ENCODE measurements around the gene S100A4.

S100A4 gene

DNA sequence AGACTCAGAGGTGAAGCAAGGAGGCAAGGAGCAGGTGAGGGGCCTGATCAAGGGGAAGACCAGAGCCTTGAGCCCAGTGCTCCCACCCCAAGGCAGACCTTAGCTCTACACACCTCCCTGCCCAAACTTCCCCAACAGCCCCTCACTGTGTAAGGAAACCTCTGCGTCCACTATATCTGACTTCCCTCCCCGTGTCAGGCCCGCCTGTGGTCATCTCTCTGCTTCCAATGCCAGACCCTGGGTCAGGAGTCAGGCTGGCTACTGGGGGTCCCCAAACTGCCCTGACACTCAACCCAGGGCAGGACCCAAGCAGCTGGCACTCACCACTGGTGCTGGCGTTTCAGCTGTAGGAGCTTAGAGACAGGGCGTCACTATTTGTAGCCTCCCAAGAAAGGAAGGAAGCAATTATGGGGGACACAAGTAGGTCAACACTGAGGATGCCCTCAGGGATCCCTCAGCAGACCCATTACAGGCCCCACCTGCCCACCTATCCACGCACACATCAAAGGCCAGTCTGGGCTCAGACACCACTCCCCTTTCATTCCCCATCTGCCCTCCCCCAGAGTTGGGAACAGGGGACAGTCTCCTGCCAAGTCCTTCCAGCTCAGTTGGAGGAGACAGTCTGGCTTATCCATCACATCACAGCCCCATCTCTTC, 4.3 kb upstream of the S100A4 start:
- no peak for FAIRE-seq

DNA sequence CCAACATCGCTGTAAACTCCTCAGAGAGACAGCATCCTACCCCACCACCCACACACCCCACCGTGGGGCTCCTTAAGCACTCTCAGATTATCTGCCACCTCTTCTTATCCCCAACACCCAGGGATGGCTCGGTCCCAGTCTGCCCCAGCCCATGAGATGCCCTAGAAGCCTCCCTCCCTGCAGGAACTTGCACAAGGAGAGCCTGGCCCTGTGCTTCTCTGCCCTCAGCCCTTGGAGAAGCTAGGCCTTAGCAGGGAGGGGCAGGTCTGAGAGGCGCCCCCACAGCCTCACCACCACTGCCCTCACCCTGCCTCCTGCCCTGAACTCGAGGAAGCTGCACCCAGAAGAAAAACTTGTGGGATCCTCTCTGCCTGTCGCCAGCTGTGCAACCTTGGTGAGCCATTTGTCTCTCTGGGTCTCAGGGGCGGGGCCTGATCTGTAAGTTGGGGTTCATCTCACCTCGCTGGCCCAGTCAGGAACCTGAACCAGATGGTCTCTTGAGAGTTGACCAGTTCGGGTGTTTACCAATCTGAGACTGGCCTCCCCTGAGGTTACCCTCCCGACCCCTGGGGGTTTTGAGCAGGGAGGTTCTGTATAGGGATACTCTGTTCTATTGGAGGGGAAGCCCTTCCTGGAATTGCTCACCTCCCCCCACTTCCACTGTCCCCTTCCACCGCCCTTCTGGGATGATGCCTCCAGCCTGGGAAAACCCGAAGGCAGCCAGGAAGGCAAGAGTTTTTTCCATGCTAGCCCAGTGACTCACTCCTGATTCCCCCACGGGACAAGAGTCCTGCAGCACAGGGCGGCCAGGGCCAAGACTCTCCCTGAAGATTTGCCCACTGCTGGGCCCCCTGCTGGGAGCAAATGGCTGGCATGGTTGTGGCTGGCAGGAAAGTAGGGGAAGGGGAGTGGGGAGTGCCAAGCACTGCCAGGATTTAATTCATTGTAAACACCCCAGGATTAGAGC, 3.4 kb upstream of the S100A4 start, which contains the start of gene S100A3:
Gene S100A3, minus strand, starts transcription at position 537 of the 967 bp plus-strand sequence. CDS start 773 bp downstream, outside the sequence.
- no peak for FAIRE-seq

More for the DNA sequence above, 4.3 kb upstream of the S100A4 start:
- DNase-seq (ENCODE audit: insufficient read length, low spot score) = no peak

DNA sequence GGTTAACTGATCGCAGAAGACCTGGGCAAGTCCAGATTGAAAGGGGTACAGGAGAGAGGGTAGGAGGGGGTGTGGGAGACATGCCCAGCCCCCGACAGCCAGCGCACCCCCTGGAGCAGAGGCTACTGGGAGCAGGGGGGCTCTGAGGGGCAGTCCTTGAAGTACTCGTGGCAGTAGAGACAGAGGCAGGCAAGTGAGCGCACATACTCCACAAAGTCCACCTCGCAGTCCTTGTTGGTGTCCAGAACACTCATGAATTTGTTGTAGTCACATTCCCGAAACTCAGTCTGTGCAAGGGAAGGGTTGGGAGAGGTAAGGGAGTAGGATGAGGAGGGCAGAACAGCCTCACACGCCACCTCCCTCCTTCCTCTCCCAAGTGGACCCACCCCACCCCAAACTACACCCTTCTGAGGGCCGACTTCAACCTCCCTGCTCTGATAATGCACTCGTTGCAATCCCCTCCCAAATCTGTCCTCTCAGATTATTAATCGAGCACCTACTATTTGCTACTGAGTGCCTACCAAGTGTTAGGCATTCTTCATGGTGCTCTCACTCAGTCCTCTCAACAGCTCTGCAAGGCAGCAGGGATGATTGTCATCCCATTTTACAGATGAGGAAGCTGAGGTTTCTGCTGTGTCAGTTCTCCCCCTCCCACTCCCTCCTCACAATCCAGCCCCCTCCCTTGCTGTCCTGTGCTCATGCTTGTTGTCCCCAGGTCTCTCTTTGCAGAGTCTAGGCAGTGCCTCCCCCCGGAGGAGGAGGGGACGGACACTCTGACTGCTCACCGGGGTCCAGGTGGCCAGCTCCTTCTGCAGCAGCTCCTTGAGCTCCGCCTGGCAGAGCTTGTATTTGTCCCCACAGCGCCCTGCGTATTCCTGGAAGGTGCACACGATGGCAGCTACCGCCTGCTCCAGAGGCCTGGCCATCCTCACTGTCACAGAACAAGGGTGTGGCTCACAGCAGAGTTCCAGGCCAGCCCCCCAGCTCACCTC, 2.2 kb upstream of the S100A4 start:
- DNase-seq (ENCODE audit: insufficient read length, low spot score) (no peak), FAIRE-seq (no peak)

More for the DNA sequence above, 3.4 kb upstream of the S100A4 start, which contains the start of gene S100A3:
- DNase-seq (ENCODE audit: insufficient read length, low spot score) = no peak

DNA sequence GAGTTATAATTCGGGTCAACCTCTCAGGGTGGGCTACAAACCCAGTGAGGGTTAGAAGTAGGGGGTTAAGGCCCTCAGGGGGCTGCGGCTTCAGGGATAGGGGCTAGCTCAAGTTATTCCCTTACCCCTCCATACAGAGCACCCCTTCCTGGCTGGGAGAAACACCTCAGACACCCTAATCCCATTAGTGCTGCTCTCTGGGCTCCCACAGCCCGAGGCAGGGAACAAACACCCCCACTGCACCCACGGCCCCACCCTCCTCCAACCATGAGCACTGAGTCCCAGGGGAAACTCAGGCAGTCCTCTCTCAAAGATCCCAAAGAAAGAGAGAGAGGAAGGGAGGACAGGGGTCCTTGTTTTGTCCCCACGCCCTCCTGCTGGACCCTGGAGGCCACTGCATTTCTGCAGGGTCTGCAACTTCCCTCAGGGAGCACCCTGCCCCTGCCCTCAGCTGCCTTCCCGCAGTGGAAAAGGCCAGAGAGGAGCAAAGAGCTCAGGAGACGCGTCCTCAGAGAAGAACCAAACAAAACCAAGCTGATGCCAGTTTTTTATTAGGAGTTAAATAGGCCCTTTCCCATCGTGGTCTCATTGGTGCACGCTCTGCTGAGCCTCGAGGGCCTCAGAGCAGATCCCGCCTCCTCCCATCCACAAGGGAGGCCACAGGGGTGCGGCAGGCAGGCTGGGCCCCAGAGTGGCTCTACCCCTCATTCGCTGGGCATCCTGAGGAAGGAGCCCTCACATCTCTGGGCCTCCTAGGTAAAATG, 1.4 kb upstream of the S100A4 start:
- no peak for FAIRE-seq
- no peak for DNase-seq (ENCODE audit: insufficient read length, low spot score)

DNA sequence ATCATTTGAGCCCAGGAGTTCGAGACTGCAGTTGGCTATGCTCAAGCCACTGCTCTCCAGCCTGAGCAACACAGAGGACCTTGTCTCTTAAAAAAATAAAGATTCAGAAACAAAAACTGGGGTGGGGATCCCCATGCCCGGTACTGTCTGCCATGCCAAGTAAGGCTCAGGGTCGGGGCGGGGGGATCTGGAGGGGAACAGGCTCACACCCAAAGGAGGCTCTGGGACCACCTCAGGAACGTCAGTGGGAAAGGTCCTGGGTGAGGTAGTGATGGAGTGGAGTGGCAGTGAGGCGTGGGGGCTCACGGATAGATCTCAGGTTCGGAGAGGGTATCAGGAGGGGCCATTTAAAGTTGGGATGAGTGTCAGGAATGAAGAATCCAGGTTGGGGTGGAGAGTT, 765 bp upstream of the S100A4 start:
- FAIRE-seq = no peak
- no peak for DNase-seq (ENCODE audit: insufficient read length, low spot score)

DNA sequence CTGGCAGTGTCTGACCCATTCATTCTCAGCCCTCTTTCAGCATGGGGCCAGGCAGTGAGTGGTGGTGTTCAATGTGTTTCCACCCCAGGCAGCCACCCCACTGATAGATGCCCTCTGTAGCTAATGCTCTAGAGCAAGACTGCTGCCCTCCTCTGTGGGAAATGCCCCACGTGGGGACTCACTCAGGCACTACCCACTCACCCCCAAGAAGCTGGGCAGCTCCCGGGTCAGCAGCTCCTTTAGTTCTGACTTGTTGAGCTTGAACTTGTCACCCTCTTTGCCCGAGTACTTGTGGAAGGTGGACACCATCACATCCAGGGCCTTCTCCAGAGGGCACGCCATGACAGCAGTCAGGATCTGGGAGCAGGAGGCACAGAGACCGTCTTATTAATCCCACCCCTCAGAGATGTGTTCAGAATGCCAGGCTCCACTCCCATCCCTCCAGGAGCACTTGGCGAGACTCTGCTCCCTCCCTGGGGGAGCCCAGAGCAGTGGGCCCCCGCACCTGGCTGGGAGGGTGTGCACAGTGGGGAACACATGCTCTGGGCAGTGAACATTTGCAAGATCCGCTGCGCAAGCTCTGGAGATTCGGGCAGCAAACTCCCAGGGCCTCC, 1.0 kb downstream of the S100A4 start:
- DNase-seq (ENCODE audit: insufficient read length, low spot score) = no peak

DNA sequence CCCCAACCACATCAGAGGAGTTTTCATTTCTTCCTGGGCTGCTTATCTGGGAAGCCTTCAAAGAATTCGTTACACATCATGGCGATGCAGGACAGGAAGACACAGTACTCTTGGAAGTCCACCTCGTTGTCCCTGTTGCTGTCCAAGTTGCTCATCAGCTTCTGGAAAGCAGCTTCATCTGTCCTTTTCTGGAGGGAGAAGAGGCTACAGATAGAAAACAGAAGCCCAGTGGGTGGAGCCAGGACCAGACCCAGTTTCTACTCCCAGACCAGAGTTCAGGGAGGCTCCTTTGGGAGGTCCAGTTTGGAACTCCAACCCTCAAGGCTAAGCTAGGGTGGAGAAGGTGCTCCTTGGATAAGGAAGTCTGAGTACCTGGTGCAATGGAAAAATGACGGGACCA, 1.9 kb downstream of the S100A4 start:
- no peak for FAIRE-seq

More for the DNA sequence above, 1.0 kb downstream of the S100A4 start:
- no peak for FAIRE-seq

DNA sequence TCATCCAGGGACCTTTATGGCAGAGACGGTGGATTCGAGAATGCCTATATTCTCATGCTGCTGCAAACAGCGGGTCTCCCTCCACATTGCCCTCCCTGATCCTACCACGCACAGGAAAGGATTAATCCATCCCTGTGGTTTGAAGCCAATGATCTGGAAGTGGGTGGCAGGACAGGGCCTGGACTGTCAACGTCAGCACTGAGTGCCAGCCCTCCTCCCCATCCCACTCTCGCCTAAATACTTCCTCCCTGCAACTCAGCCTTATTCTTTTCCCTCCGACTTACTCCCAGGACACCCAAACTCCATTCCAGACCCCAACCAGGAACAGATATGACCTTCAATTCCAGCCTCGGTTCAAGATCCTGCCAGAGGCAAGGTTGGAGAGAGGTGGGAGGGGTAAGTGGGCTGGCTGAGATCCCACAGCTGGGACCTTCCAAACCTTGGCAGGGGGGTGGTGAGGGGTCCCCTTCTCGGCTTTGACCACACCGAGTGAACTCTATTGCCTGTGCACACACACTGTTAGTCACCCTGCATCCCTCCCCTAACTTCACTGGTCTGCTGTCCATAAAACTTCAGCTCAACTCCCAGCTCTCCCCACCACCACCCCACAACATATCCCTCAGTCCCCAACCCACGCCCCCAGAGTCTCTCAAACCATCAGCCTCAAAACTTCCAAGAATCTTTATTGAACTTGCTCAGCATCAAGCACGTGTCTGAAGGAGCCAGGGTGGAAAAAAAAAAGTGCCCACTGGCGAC, 2.5 kb downstream of the S100A4 start:
- no peak for DNase-seq (ENCODE audit: insufficient read length, low spot score)
- FAIRE-seq = no peak

More for the DNA sequence above, 1.9 kb downstream of the S100A4 start:
- no peak for DNase-seq (ENCODE audit: insufficient read length, low spot score)

DNA sequence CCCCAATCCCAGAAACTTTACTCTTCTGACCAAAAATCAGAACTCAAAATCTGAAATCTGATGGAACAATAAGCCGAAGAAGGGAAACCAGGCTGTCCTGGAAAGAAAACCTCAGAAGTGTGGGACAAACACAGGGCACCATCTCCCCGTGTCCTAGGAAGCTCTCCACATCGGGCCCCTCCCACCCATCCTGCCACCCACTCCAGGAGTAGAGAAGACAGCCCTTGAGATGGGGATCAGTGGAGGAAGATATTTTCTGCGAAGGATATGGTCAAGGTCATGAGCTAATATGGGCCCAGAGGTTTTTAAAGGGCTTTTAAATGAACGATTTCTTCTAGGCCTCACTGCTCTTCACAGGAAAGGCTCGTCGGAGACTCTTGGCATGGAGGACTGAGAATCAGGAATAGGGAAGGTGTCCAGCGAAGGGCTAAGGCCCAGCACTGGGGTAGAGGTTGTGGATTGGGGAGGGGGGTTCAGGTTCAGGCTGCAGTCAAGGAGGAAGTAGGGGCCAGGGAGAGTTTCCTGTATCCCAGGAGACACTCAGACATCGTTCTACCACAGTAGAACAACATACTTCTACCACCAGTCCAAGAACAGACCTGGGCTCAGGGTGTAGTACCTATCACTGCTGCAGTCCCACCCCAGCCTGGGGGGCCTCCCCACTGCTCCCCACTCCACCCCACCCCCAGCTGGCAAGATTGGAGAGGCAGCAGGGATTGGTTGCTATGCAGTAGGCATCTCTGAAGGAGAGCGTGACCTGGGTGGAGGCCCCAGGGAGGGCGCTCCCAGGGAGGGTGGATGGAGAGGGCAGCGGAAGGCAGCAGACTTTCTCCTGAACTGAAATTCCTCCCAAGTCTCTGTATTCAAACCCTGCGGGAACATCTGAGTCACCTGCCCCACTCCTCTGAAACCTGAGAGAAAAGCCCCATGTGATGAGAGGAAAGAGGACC, 3.7 kb downstream of the S100A4 start:
- DNase-seq (ENCODE audit: insufficient read length, low spot score) (no peak), FAIRE-seq (no peak)

DNA sequence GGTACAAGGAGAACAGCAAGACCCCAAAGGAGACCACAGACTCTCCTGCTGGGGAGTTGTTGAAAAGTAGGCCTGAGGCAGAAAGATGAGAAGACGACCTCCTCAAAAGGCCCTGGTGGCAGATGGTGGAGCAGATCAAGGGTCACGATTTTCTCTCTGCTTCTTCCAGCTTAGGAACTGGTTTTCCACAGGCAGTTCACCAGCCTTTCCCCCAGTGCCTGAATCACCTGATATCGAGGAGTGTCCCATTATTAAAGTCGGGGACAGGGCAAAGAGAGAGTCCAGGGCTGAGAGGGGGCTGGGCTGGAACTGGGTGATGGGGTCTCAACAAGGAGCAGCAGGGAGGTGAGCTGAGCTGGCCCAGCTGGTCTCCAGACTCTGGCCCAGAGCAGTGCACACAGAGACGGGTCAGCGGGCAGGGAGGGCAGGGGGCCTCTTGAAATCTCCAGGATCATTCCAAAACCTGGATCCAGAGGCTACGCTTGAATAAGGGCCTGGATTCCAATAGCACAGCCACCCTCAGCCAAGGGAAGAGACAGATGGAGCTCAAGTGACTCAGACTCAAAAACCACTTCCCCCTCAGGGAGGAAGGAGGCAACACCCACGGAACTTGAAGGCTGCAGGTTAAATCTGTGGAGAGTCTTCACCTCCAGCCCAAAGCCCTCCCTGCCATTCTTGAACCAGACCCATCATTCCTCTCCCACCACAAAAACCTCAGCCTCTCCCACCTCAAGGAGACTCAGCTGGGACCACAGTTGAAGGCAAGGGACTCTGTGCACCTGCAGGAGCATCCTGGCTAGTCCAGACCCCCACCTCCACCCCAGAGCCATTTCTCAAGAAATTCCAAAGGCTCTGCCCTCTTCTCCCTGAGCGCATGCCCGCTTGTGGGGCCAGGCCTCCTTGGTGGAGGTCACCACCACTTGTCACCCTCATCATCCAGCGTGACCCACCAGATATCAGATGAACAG, 4.9 kb downstream of the S100A4 start, which contains the start of gene S100A5:
Gene S100A5, minus strand, starts transcription at position 541 of the 968 bp plus-strand sequence. CDS start 743 bp downstream, outside the sequence.
- FAIRE-seq = no peak
- no peak for DNase-seq (ENCODE audit: insufficient read length, low spot score)

DNA sequence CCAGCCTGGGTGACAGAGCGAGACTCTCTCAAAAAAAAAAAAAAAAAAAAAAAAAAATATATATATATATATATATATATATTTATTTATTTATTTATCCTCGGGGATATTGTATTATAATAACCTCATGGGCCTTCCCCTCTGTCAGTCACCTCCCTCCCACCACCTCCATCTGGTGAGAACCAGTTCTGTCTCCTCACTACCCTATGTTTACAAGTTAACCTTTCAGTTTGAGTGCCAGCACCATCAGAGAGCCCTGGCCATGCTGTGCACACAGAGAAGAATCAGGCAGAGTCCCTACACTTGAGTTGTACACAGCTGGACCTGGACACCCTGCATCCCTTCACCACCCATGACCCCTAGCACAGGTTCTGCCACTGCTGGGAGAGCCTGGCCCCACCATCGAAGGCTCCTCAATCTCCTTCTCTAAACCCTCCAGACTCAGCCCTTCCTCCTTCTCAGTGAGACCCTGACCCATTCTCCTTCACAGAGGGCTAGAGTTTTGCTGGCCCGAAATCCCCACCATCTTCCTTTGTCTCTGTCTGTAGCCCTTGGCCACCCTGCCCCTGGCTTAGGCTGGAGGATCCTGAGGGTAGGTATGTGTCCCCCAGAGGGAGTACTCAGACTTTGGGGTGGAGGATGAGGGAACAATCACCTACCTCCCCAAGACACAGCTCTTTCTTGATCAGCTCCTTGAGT, 6.1 kb downstream of the S100A4 start:
- no peak for FAIRE-seq
- DNase-seq (ENCODE audit: insufficient read length, low spot score) = no peak

DNA sequence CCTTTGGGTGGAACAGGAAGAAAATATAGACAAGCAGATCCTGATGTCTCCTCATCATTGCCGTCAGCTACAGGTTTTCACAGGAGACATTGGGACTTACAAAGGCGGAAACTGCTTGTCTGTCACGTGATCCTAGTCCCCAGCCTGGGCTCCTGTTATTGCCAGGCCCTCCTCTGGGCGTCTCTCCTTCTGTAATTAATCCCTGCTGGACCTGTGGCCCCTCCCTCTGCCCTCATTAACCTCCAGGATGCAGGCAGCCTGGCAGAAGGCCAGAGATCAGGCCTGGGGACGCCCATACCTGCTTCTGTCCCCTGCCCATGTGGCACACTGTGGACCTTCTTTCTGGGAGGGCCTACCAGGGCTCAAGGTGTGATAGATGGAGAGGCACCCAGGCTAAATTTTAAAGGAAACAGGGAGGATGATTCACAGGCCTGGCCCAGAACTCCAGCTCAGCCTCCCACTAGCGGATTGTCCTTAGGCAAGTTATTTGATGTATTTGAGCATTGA, 7.2 kb downstream of the S100A4 start:
- FAIRE-seq = no peak
- no peak for DNase-seq (ENCODE audit: insufficient read length, low spot score)

DNA sequence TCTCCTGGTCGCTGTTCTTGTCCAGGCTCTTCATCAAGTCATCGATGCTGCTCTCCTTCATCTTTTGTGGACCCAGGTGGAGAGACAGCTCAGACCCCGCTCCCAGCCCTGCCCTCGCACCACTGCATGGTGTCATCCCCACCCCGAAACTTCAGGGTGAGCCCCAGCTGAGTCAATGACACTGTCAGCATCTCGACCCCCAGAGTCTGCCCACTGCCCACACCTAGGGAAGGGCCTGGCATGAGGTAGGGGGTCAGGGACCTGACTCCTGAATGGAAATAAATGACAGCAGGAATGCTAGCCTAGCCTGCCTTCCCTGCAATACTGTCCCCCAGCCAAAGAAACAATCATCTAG, 8.3 kb downstream of the S100A4 start:
- DNase-seq (ENCODE audit: insufficient read length, low spot score) (no peak), FAIRE-seq (no peak)

DNA sequence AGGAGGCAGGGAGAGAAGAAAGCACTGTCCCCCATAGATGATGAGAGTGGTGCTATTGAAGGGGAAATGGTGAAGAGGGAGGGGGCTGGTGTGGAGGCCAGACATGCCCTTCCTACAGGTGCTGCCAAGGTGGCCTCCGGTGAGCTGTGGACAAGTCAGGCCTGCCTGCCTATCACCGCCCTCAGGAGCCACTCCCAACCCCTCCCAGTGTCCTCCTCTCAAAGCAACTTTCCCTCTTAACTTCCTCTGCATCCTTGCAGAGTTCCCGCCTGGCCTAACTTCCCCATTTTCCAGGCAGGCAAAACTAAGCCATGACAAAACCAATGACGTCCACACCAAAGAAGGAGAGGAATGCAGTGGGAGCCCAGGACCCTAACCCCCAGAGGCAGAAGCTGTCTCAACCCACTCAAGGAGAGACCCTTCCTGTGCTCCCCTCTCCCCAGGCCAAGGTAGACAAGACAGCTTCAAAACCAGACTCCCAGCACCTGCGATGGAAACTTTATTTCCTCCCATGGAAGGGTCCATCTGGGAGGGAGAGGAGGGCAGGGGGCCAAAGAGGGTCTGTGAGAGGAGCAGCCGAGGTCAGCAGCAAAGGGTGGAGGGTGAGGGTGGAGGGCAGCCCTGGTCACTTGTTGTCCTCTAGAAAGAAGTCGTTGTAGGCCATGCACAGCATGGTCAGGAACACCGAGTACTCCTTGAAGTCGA, 8.8 kb downstream of the S100A4 start:
- FAIRE-seq = no peak
- DNase-seq (ENCODE audit: insufficient read length, low spot score) = no peak

All from GM19239 (cell line).